Measurements from ENCODE around the gene IGFBP4.
"Not testable (repeated sequence)": the region's sequence is repeated elsewhere in the genome, so short reads cannot be mapped to it uniquely, and the experiment has no call there.

The IGFBP4 gene

GRCh38 chr17:40443196-40443987, at the start of gene IGFBP4:
TSS of gene IGFBP4 (plus strand) at chr17:40443450. CDS start at chr17:40443736, 286 bp downstream.
- Histone ChIP-seq H3K36me3 (ENCODE audit: insufficient read depth, low read length) (no peaks in the 10 kb centered on the region), H3K4me3 (peak within 1 kb of the TSS; percentile 92), H3K9me3 (ENCODE audit: low read depth, low read length) (no peaks in the 10 kb centered on the region), H3K27ac (0 out of 2 replicates have a peak within 1 kb of the TSS, but pooled peaks have one; percentile 19), H3K9ac (ENCODE audit: insufficient read length) (peak within 1 kb of the TSS; percentile 73)
- TF ChIP-seq EZH2 (IDR thresholded peaks at IDR 0.05) (no peak), POLR2AphosphoS5 (IDR thresholded peaks at IDR 0.05; ENCODE audit: borderline replicate concordance, low read depth, low read length) (0 out of 2 replicates have a peak, but pooled peaks have one; percentile 2), FOXP2 (optimal IDR thresholded peaks at IDR 0.05; ENCODE audit: control extremely low read depth, extremely low read length, insufficient read depth) (no peak)
- DNase-seq (ENCODE audit: low read depth, low spot score), result no peak

GRCh38 chr17:40399185-40399584, 44.1 kb upstream of the IGFBP4 start:
- peaks cover 100% of the 10 kb centered on the region for H3K36me3 ChIP-seq (ENCODE audit: insufficient read depth, low read length)
- no peak overlapping the region for H3K4me3 ChIP-seq
- no peak for TF ChIP-seq FOXP2 (optimal IDR thresholded peaks at IDR 0.05; ENCODE audit: control extremely low read depth, extremely low read length, insufficient read depth)
- H3K9ac ChIP-seq (ENCODE audit: insufficient read length), result no peak overlapping the region
- peak; percentile 42 for DNase-seq (ENCODE audit: low read depth, low spot score)
- peak overlapping the region; percentile 51; the same call in 1 of the 2 replicates for H3K27ac ChIP-seq
- H3K9me3 ChIP-seq (ENCODE audit: low read depth, low read length), result no peaks in the 10 kb centered on the region

GRCh38 chr17:40402668-40403067, 40.6 kb upstream of the IGFBP4 start:
- no peak overlapping the region for H3K4me3 ChIP-seq
- no peaks in the 10 kb centered on the region for H3K9me3 ChIP-seq (ENCODE audit: low read depth, low read length)
- H3K27ac ChIP-seq, result peak overlapping the region; percentile 12; the same call in 1 of the 2 replicates
- no peak overlapping the region for H3K9ac ChIP-seq (ENCODE audit: insufficient read length)
- no peak for DNase-seq (ENCODE audit: low read depth, low spot score)
- peaks cover 97% of the 10 kb centered on the region for H3K36me3 ChIP-seq (ENCODE audit: insufficient read depth, low read length)
- no peak for TF ChIP-seq EZH2 (IDR thresholded peaks at IDR 0.05)
- TF ChIP-seq POLR2AphosphoS5 (IDR thresholded peaks at IDR 0.05; ENCODE audit: borderline replicate concordance, low read depth, low read length), result no peak
- no peak for TF ChIP-seq FOXP2 (optimal IDR thresholded peaks at IDR 0.05; ENCODE audit: control extremely low read depth, extremely low read length, insufficient read depth)

- H3K4me3 ChIP-seq, result no peak overlapping the region
- peak overlapping the region; percentile 59 for H3K27ac ChIP-seq
- H3K9ac ChIP-seq (ENCODE audit: insufficient read length), result peak overlapping the region; percentile 14
- H3K9me3 ChIP-seq (ENCODE audit: low read depth, low read length), result no peaks in the 10 kb centered on the region
- TF ChIP-seq POLR2AphosphoS5 (IDR thresholded peaks at IDR 0.05; ENCODE audit: borderline replicate concordance, low read depth, low read length) (no peak), EZH2 (IDR thresholded peaks at IDR 0.05) (no peak), FOXP2 (optimal IDR thresholded peaks at IDR 0.05; ENCODE audit: control extremely low read depth, extremely low read length, insufficient read depth) (no peak)
- DNase-seq (ENCODE audit: low read depth, low spot score), result no peak
- H3K36me3 ChIP-seq (ENCODE audit: insufficient read depth, low read length), result peaks cover 95% of the 10 kb centered on the region
Observed at GRCh38 chr17:40404003-40404402, 39.2 kb upstream of the IGFBP4 start.

GRCh38 chr17:40407460-40407859, 35.8 kb upstream of the IGFBP4 start:
- H3K4me3 ChIP-seq, result no peak overlapping the region
- H3K9me3 ChIP-seq (ENCODE audit: low read depth, low read length), result no peaks in the 10 kb centered on the region
- no peak overlapping the region for H3K27ac ChIP-seq
- no peak for TF ChIP-seq FOXP2 (optimal IDR thresholded peaks at IDR 0.05; ENCODE audit: control extremely low read depth, extremely low read length, insufficient read depth)
- TF ChIP-seq POLR2AphosphoS5 (IDR thresholded peaks at IDR 0.05; ENCODE audit: borderline replicate concordance, low read depth, low read length), result no peak
- no peak for TF ChIP-seq EZH2 (IDR thresholded peaks at IDR 0.05)
- no peak overlapping the region for H3K9ac ChIP-seq (ENCODE audit: insufficient read length)
- H3K36me3 ChIP-seq (ENCODE audit: insufficient read depth, low read length), result peaks cover 93% of the 10 kb centered on the region
- no peak for DNase-seq (ENCODE audit: low read depth, low spot score)

- not testable (repeated sequence) for H3K4me3 ChIP-seq; DNase-seq (ENCODE audit: low read depth, low spot score); H3K9me3 ChIP-seq (ENCODE audit: low read depth, low read length); H3K9ac ChIP-seq (ENCODE audit: insufficient read length); H3K27ac ChIP-seq
- peaks cover 94% of the 10 kb centered on the region for H3K36me3 ChIP-seq (ENCODE audit: insufficient read depth, low read length)
Observed at GRCh38 chr17:40409540-40409939, 33.7 kb upstream of the IGFBP4 start.

GRCh38 chr17:40410082-40410481, 33.2 kb upstream of the IGFBP4 start:
- DNase-seq (ENCODE audit: low read depth, low spot score), result no peak
- Histone ChIP-seq H3K9me3 (ENCODE audit: low read depth, low read length) (no peaks in the 10 kb centered on the region), H3K27ac (peak overlapping the region; percentile 61; the same call in 1 of the 2 replicates), H3K9ac (ENCODE audit: insufficient read length) (no peak overlapping the region), H3K4me3 (no peak overlapping the region), H3K36me3 (ENCODE audit: insufficient read depth, low read length) (peaks cover 92% of the 10 kb centered on the region)
- no peak for TF ChIP-seq EZH2 (IDR thresholded peaks at IDR 0.05)
- TF ChIP-seq POLR2AphosphoS5 (IDR thresholded peaks at IDR 0.05; ENCODE audit: borderline replicate concordance, low read depth, low read length), result no peak
- no peak for TF ChIP-seq FOXP2 (optimal IDR thresholded peaks at IDR 0.05; ENCODE audit: control extremely low read depth, extremely low read length, insufficient read depth)

GRCh38 chr17:40411821-40412220, 31.4 kb upstream of the IGFBP4 start:
- no peak for DNase-seq (ENCODE audit: low read depth, low spot score)
- no peaks in the 10 kb centered on the region for H3K9me3 ChIP-seq (ENCODE audit: low read depth, low read length)
- H3K27ac ChIP-seq, result no peak overlapping the region
- peaks cover 95% of the 10 kb centered on the region for H3K36me3 ChIP-seq (ENCODE audit: insufficient read depth, low read length)
- H3K9ac ChIP-seq (ENCODE audit: insufficient read length), result no peak overlapping the region
- TF ChIP-seq EZH2 (IDR thresholded peaks at IDR 0.05), result no peak
- no peak for TF ChIP-seq FOXP2 (optimal IDR thresholded peaks at IDR 0.05; ENCODE audit: control extremely low read depth, extremely low read length, insufficient read depth)
- TF ChIP-seq POLR2AphosphoS5 (IDR thresholded peaks at IDR 0.05; ENCODE audit: borderline replicate concordance, low read depth, low read length), result no peak
- no peak overlapping the region for H3K4me3 ChIP-seq

GRCh38 chr17:40412880-40413279, 30.4 kb upstream of the IGFBP4 start:
- Histone ChIP-seq H3K9ac (ENCODE audit: insufficient read length) (no peak overlapping the region), H3K4me3 (no peak overlapping the region), H3K9me3 (ENCODE audit: low read depth, low read length) (no peaks in the 10 kb centered on the region), H3K36me3 (ENCODE audit: insufficient read depth, low read length) (peaks cover 85% of the 10 kb centered on the region), H3K27ac (no peak overlapping the region)
- TF ChIP-seq EZH2 (IDR thresholded peaks at IDR 0.05) (no peak), POLR2AphosphoS5 (IDR thresholded peaks at IDR 0.05; ENCODE audit: borderline replicate concordance, low read depth, low read length) (no peak), FOXP2 (optimal IDR thresholded peaks at IDR 0.05; ENCODE audit: control extremely low read depth, extremely low read length, insufficient read depth) (no peak)
- no peak for DNase-seq (ENCODE audit: low read depth, low spot score)

GRCh38 chr17:40414312-40414711, 28.9 kb upstream of the IGFBP4 start:
- H3K9ac ChIP-seq (ENCODE audit: insufficient read length); DNase-seq (ENCODE audit: low read depth, low spot score); H3K9me3 ChIP-seq (ENCODE audit: low read depth, low read length); H3K4me3 ChIP-seq; H3K27ac ChIP-seq: not testable (repeated sequence)
- H3K36me3 ChIP-seq (ENCODE audit: insufficient read depth, low read length), result peaks cover 74% of the 10 kb centered on the region
